ENCODE data around the gene FAM13A.
"Not testable (repeated sequence)": the region's sequence is repeated elsewhere in the genome, so short reads cannot be mapped to it uniquely, and the experiment has no call there.

Gene FAM13A

GRCh38 chr4:89056953-89057398 is at the start of gene FAM13A:
Gene FAM13A (minus strand): TSS chr4:89057185. CDS start chr4:89056964, 221 bp downstream.
- peak; percentile 30 for DNase-seq (ENCODE audit: low spot score)

GRCh38 chr4:89105726-89106125 is 48.7 kb upstream of the FAM13A start:
- DNase-seq (ENCODE audit: low spot score), result no peak

- DNase-seq (ENCODE audit: low spot score), result no peak
Measured at GRCh38 chr4:89101256-89102161, 44.5 kb upstream of the FAM13A start.

- no peak for DNase-seq (ENCODE audit: low spot score)
Measured at GRCh38 chr4:89100853-89101252, 43.9 kb upstream of the FAM13A start.

GRCh38 chr4:89099471-89099870 is 42.5 kb upstream of the FAM13A start:
- no peak for DNase-seq (ENCODE audit: low spot score)

DNA sequence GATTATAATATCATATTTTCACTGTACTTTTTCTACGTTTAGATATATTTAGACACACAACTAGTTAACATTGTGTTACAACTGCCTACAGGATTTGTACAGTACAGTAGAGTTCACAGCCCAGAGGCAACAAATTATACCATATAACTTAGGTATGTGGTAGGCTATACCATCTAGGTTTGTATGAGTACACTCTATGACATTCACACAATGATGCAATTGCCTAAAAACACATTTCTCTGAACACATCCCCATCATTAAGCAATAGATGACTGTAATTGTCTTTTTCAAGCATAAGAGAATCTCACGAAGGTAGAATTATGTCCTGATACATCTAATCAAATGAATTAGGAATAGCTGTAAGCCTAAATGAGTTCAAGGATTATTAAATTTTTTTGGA is 42.0 kb upstream of the FAM13A start:
- no peak for DNase-seq (ENCODE audit: low spot score)

GRCh38 chr4:89078300-89078699 is 21.3 kb upstream of the FAM13A start:
- no peak for DNase-seq (ENCODE audit: low spot score)

GRCh38 chr4:89077761-89078160 is 20.8 kb upstream of the FAM13A start:
- no peak for DNase-seq (ENCODE audit: low spot score)

DNA sequence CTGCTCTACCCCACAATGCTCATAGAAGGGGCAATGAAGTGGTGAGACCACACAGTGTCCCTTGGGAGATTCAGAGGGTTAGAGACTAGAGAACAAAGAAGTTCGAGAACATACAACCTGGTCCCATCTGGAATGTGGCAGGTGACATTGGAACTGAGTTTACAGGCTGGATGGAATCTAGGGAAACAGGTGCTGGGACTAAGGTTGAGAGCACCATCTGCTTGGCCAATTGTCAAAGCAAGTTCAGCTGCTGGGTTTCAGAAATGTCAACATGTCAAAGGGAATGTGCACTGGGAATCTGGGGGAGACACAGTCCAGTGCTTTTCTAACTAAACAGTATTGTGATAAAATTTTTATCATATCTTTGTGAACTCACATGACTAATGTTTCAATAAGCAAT is 15.9 kb upstream of the FAM13A start:
- DNase-seq (ENCODE audit: low spot score), result no peak

- DNase-seq (ENCODE audit: low spot score), result no peak
Measured at GRCh38 chr4:89071311-89071710, 14.3 kb upstream of the FAM13A start.

DNA sequence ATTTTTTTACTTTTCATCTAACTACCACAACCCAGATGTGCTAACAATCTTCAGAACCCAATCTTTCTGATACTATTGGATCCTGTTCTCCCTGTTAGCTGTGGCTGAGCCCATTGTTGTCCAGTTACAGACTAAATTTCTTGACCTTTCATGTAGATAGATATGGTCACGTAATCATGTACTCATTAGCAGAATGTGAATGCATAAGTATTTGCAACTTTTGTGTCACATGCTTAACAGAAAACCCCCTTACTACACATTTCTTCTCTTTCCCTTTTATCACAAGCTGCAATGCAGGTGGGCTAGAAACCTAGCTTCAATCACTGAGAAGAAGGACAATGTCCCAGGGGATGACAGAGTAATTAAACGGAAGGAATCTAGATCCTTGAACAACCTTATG is 13.1 kb upstream of the FAM13A start:
- no peak for DNase-seq (ENCODE audit: low spot score)

- no peak for DNase-seq (ENCODE audit: low spot score)
Measured at GRCh38 chr4:89069481-89069880, 12.5 kb upstream of the FAM13A start.

DNA sequence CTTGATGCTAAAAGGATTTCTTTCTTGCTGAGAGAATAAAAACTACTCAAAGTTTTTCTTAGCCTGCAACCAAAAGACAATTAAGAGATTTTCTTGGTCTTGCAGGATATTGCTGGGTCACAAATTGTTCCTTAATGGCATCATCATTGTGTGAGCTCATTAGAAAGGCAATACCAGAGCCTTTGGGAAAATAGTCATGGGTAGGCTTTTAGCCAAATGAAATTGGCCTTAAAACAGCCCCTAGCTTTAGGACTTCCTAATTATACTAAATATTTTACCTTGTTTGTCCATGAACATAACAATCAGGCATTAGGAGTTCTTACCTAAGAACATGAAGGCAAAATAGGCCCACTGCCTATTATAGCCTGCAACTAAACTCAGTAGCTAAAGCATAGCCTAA is 10.4 kb upstream of the FAM13A start:
- DNase-seq (ENCODE audit: low spot score), result no peak

GRCh38 chr4:89064848-89065247 is 7.9 kb upstream of the FAM13A start:
- DNase-seq (ENCODE audit: low spot score), result no peak

DNA sequence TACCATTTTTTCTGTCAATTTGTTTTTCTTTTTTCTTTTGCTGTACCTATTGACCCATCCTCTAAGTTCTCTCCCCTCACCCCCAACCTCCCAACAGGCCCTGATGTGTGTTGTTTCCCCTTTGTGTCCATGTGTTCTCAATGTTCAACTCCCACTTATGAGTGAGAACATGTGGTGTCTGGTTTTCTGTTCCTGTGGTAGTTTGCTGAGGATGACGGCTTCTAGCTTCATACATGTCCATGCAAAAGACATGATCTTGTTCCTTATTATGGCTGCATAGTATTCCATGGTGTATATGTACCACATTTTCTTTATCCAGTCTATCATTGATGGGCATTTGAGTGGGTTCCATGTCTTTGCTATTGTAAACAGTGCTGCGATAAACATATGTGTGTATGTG is 859 bp upstream of the FAM13A start:
- not testable (repeated sequence) for DNase-seq (ENCODE audit: low spot score)

DNA sequence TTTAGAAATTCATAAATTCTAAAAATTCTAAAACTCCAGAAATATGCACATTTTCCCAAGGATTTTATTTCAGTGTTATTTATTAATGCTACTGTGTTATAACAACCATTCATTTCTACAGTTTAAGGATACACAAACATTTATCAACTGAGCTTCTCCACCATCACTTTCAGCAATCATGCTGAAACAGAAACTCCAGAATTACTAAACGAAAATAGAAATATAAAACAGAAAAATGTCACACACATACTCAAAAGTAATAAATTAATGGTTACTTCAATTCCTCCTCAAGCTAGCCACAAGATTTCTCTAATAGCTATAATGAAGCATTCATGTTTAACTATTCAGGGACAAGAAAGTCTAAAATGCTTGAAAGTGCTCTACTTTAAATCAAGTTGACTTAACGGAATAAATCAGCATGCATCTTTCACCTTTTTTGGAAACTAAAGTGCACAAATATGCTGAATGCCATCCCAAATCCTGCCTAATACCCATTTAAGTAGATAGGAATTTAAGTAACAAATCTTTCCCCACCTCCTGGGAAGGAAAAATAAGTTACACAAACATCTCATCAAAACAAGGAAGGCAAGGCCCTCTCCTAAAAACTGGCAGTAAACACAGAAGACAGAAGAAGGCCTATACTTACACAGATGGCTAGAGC is 563 bp downstream of the FAM13A start:
- DNase-seq (ENCODE audit: low spot score), result no peak

DNA sequence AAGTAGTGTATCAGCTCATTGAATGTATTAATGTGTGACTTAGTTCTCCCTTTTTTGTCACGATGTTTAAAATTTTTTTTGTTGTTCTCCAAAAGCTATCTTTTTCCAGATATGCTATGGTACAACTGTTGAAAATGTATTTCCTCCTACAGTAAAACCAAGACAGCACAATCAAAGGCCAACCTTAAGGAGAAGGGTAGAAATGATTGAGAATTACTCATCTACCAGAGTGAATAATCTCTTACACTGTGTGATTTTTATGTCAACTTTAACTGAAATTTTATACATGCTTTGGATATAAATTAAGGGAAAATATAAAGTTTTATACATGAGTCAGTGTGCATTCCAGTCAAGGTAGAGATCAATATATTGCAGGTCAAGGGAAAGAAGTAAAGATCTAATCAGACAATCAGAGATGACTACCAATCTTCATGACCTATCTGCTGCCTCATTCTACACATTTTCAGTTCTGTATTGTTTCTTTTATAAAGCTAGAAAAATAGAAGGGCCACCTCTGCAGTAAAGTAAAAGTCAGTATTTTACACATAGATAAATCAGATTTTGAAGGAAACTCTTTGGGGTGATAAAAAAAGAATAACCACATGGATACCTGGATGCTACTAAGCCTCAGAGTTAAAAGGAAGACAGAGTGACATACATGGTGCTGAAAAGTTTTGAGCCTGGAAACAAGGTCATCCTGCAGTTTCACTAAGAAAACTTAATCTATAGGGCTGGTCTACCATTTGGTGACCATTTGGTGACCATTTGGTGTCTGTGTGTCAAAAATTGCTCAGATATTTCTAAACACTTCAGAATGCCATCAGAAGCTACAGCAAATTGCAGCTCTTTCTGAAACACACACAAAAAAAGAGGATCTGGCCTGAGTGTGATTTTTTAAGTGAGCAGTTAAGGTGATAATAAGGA is 1.6 kb downstream of the FAM13A start:
- no peak for DNase-seq (ENCODE audit: low spot score)

GRCh38 chr4:89054627-89055026 is 2.4 kb downstream of the FAM13A start:
- no peak for DNase-seq (ENCODE audit: low spot score)

GRCh38 chr4:89049853-89050252 is 7.1 kb downstream of the FAM13A start:
- no peak for DNase-seq (ENCODE audit: low spot score)

DNA sequence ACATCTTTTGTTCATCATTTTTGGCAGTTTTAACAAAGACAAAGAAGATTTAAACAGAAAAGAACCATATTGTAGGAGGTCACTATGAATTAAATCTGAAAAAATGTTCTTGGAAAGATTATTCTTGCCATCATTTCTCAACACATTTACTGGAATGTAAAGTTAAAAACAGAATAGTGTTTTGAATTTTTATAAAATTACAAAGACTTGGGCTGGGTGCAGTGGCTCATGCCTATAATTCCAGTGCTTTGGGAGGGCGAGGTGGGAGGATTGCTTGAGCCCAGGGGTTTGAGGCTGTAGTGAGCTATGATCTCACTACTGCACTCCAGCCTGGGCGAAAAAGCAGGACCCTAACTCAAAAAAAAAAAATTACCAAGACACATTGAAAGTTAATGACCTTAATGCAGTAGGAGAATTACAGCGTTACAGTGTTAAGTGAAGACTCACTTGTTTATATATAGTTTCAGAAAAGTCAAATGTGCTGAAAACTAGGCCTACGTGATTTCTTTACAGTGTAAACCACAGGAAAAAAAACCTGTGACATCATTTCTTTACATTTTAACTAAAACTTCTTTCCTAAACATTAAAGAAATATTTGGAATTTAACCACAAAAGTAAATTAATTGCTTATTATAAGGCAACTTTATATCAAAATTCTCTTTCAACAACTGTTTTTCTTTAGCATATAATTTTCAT is 7.9 kb downstream of the FAM13A start:
- no peak for DNase-seq (ENCODE audit: low spot score)

DNA sequence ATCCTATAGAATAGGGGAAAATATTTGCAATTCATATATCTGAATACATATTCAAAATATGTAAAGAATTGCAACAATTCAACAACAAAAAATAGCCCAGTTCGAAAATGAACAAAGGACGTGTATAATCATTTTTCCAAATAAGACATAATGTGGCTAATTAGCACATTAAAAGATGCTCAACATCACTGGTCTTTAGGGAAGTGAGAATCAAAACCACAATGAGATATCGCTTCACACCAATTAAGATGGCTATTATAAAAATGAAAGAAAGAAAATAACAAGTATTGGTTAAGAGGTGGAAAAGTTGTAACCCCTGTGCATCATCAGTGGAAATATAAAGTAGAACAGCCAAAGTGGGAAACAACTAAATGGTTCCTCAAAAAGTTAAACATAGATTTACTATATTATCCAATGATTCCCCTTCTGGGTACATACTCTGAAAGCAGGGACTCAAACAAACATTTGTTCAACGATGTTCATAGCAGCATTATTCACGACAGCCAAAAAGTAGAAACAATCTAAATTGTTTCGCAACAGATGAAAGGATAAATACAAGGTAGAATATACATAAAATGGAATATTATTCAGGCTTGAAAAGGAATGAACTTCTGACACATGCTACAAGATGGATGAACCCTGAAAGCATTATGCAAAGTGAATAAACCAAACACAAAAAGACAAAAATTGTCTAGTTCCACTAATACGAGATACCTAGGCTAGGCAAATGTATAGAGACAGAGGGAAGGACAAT is 12.7 kb downstream of the FAM13A start:
- no peak for DNase-seq (ENCODE audit: low spot score)
